Vagina (tissue), 2 donors: Measurements from ENCODE around the gene SHC4. TPM values are rescaled to one million over a fixed set of nuclear protein-coding genes. Genes with fewer than 3 reads are reported as not detected.

Experiments
- DNase-seq, 2 donors: peaks; one replicate each; pipeline ENCODE4 v3.0.0-alpha.2; 2017; ENCODE audit errors: extremely low spot score in 2 of 2
- H3K27ac ChIP-seq: fragments of 200-600 bp; sonication (generic); one replicate; pipeline ENCODE4 v1.5.1; 2019
- H3K27me3 ChIP-seq: fragments of 200-600 bp; sonication (generic); one replicate; pipeline ENCODE4 v1.5.1; 2019
- H3K36me3 ChIP-seq, 2 donors: fragments of 200-600 bp; sonication (generic); one replicate each; pipeline ENCODE4 v1.5.1; 2017 to 2019
- H3K4me1 ChIP-seq: fragments of 200-600 bp; sonication (generic); one replicate; pipeline ENCODE4 v1.5.1; 2019
- H3K4me3 ChIP-seq, 2 donors: fragments of 200-600 bp; sonication (generic); 1 replicate in 1 of 2; 2 replicates in 1 of 2; pipeline ENCODE4 v1.5.1; 2016 to 2019
- H3K9me3 ChIP-seq: fragments of 200-600 bp; sonication (generic); one replicate; pipeline ENCODE4 v1.5.1; 2019
- POLR2A ChIP-seq, 2 donors: fragments of 450-650 bp; IDR thresholded peaks; one replicate each; pipeline ENCODE4 v1.6.1; 2017; ENCODE audit warnings: antibody characterized with exemption in 2 of 2, mild to moderate bottlenecking in 2 of 2, moderate library complexity in 2 of 2
- POLR2AphosphoS5 ChIP-seq, 2 donors: sonication (generic); formaldehyde crosslinking; IDR thresholded peaks; one replicate each; pipeline ENCODE4 v1.9.0; 2017; ENCODE audit warnings: antibody characterized with exemption in 2 of 2, mild to moderate bottlenecking in 2 of 2, low read depth in 1 of 2; ENCODE audit not compliant: insufficient read depth in 1 of 2
- intact Hi-C: fragments of 100-400 bp; cut with DNase I; formaldehyde crosslinking; loops from one replicate; pipeline ENCODE4 v1.15.1; 2023
- total RNA-seq: library from RNA; depleted of rRNA; stranded (reverse); fragments of >200 nt; gene quantifications from one replicate; pipeline ENCODE4 v1.2.3, GENCODE V29; 2016
- TF ChIP-seq, protein P1 (sequence below), 3 experiments: fragments of 450-650 bp in 2 of 3; fragments of 200-600 bp in 1 of 3; sonication (generic) in 1 of 3; IDR thresholded peaks; one replicate each; pipeline ENCODE4 v1.5.1; 2017 to 2019; ENCODE audit warnings: antibody characterized with exemption in 3 of 3, mild to moderate bottlenecking in 2 of 3, moderate library complexity in 2 of 3

The SHC4 gene, protein sequence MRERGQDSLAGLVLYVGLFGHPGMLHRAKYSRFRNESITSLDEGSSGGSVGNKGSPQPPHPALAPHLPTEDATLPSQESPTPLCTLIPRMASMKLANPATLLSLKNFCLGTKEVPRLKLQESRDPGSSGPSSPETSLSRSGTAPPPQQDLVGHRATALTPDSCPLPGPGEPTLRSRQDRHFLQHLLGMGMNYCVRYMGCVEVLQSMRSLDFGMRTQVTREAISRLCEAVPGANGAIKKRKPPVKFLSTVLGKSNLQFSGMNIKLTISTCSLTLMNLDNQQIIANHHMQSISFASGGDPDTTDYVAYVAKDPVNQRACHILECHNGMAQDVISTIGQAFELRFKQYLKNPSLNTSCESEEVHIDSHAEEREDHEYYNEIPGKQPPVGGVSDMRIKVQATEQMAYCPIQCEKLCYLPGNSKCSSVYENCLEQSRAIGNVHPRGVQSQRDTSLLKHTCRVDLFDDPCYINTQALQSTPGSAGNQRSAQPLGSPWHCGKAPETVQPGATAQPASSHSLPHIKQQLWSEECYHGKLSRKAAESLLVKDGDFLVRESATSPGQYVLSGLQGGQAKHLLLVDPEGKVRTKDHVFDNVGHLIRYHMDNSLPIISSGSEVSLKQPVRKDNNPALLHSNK
- total RNA-seq, result 0.25 TPM

DNA sequence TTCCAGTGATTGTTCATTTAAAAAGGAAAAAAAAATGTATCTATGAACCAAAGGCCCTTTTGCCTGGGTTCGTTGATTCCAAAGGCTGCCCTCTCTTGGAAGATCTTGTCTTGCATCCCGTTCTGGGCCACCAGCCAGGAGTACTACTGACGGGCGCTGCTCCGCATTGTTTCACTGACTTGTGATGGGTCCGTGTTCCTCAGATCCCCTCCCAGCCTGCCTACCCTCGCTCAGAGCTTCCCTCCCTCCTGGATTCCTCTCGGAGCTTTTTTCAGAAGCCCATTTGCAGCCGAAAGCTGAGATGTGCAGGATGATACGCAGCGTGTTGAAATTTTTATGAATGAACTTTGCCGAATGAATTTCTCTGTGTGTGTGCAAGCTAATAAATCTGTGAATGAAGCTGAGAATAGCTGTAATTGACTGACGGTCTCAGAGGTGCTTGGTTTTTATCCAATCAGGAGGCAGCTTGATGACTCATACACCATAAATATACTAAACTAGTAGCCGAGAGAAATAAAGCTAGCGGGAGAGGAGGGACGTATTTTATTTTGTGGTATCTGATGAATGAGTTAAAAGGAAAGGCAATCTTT, at the start of gene SHC4:
Gene SHC4, minus strand, starts transcription at position 396 of the 590 bp plus-strand sequence. CDS start 904 bp downstream, outside the sequence.
- H3K27ac ChIP-seq, result peak within 1 kb of the TSS; percentile 38

DNA sequence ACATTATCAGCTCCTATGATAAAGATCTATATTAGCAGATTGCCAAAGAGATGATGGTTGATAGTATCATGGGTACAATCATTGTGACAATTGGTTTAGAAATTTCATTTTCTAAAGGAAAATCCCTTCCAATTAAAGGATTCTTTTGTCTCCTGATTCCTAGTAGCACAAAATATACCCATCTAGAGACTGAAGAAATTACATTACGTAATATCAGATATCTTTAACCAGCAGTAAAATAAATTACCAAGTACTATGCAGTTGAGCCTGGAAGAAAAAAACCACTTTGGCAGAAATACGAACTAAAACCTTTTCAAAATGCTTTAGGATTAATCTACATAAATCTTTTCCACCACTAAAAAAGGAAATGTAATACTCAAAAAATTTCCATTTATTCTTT, 35.6 kb upstream of the SHC4 start:
- H3K4me3 ChIP-seq, result no peak overlapping the region
- H3K36me3 ChIP-seq, result peaks cover 0 to 20% of the 10 kb centered on the region in 2 donors
- intact Hi-C loops, result no loop called here
- no peak overlapping the region for H3K27ac ChIP-seq
- TF ChIP-seq, protein P1, sequence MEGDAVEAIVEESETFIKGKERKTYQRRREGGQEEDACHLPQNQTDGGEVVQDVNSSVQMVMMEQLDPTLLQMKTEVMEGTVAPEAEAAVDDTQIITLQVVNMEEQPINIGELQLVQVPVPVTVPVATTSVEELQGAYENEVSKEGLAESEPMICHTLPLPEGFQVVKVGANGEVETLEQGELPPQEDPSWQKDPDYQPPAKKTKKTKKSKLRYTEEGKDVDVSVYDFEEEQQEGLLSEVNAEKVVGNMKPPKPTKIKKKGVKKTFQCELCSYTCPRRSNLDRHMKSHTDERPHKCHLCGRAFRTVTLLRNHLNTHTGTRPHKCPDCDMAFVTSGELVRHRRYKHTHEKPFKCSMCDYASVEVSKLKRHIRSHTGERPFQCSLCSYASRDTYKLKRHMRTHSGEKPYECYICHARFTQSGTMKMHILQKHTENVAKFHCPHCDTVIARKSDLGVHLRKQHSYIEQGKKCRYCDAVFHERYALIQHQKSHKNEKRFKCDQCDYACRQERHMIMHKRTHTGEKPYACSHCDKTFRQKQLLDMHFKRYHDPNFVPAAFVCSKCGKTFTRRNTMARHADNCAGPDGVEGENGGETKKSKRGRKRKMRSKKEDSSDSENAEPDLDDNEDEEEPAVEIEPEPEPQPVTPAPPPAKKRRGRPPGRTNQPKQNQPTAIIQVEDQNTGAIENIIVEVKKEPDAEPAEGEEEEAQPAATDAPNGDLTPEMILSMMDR (IDR thresholded peaks at IDR 0.05), result no peak
- no peak for TF ChIP-seq POLR2A (IDR thresholded peaks at IDR 0.05)
- H3K4me1 ChIP-seq, result no peaks in the 10 kb centered on the region
- no peaks in the 10 kb centered on the region for H3K9me3 ChIP-seq
- no peaks in the 10 kb centered on the region for H3K27me3 ChIP-seq
- no peak for DNase-seq

More for the DNA sequence above, at the start of gene SHC4:
- no peaks in the 10 kb centered on the region for H3K36me3 ChIP-seq
- H3K27me3 ChIP-seq, result no peaks in the 10 kb centered on the region
- intact Hi-C loops, result no loop called here
- TF ChIP-seq POLR2AphosphoS5 (IDR thresholded peaks at IDR 0.05; ENCODE audit: insufficient read depth in 1 of 2, low read depth in 1 of 2), result no peak
- no peaks in the 10 kb centered on the region for H3K9me3 ChIP-seq
- H3K4me1 ChIP-seq, result peaks cover 22% of the 10 kb centered on the region
- DNase-seq, result no peak
- H3K4me3 ChIP-seq, result peak within 1 kb of the TSS; percentile 40 to 52

DNA sequence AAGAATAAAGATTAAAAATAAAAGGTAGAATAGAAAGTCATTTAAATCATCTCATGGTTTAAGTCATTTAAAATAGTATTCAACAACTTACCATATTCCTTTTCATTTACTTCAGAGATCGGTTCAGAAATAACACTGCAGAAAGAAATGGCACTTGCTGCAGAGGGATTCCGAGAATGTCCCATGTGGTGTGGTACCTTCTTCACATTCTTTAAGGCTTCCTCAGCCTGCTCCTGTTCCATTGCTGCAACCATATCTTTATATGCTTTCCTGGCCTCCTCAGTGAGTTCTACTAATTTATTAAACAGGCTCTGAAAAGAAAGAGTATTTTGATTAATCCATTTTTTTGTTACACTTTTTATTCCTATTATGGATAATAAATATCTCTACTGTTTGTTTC, 32.6 kb upstream of the SHC4 start:
- H3K4me1 ChIP-seq, result no peaks in the 10 kb centered on the region
- intact Hi-C loops, result no loop called here
- no peaks in the 10 kb centered on the region for H3K27me3 ChIP-seq
- H3K27ac ChIP-seq, result no peak overlapping the region
- no peak overlapping the region for H3K4me3 ChIP-seq
- TF ChIP-seq, protein P1 (IDR thresholded peaks at IDR 0.05), result no peak
- TF ChIP-seq POLR2AphosphoS5 (IDR thresholded peaks at IDR 0.05; ENCODE audit: insufficient read depth in 1 of 2, low read depth in 1 of 2), result no peak
- no peak for TF ChIP-seq POLR2A (IDR thresholded peaks at IDR 0.05)
- no peak for DNase-seq
- no peaks in the 10 kb centered on the region for H3K9me3 ChIP-seq
- H3K36me3 ChIP-seq, result peaks cover 0 to 40% of the 10 kb centered on the region in 2 donors

DNA sequence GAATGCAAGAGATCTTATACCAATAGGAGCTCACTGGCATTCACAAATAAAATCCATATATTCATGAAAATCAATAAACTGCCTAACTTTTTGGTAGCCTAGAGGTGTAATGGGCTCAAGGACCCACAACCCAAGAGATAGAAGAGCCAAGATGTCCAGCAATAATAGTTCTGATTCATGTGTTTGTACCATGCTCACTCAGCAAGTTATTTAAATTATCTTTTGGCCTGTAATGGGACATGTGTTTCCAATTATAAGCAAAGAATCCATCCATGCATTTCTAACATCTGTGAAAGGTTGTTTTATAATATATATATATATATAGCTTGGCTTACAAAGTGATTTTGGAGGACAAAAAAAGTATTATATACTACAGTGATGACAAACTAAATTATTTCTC, 29.7 kb upstream of the SHC4 start:
- Histone ChIP-seq H3K4me3 (no peak overlapping the region), H3K27me3 (no peaks in the 10 kb centered on the region), H3K4me1 (no peaks in the 10 kb centered on the region), H3K36me3 (peaks cover 0 to 43% of the 10 kb centered on the region in 2 donors), H3K9me3 (no peaks in the 10 kb centered on the region), H3K27ac (no peak overlapping the region)
- TF ChIP-seq, protein P1 (IDR thresholded peaks at IDR 0.05), result no peak
- TF ChIP-seq POLR2A (IDR thresholded peaks at IDR 0.05) (no peak), POLR2AphosphoS5 (IDR thresholded peaks at IDR 0.05; ENCODE audit: insufficient read depth in 1 of 2, low read depth in 1 of 2) (no peak)
- intact Hi-C loops, result no loop called here
- DNase-seq, result no peak

DNA sequence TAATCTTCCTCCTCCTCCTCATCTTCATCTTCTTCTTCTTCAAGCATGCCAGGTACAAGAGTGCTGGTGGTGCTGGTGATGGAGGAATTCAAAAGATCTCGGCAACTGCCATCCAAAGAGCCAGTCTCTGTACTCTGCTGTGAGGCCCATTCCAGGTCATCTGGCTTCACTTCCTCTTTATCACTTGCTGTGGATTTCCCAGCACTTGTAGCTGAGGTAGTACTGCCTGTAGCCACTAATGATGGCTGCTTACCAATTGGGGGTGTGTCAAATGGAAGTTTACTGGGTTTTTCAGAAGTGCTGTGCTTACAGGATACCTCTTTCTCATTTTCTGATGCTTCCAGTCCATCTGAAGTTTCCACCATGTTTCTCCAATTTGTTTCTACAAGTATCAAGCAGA, 28.8 kb upstream of the SHC4 start:
- TF ChIP-seq, protein P1 (IDR thresholded peaks at IDR 0.05), result no peak
- TF ChIP-seq POLR2AphosphoS5 (IDR thresholded peaks at IDR 0.05; ENCODE audit: insufficient read depth in 1 of 2, low read depth in 1 of 2), result no peak
- TF ChIP-seq POLR2A (IDR thresholded peaks at IDR 0.05), result no peak
- Histone ChIP-seq H3K4me1 (no peaks in the 10 kb centered on the region), H3K36me3 (peaks cover 0 to 43% of the 10 kb centered on the region in 2 donors), H3K27me3 (no peaks in the 10 kb centered on the region), H3K4me3 (no peak overlapping the region), H3K9me3 (no peaks in the 10 kb centered on the region), H3K27ac (no peak overlapping the region)
- intact Hi-C loops, result no loop called here
- DNase-seq, result no peak
